ENCODE data around the gene HOPX. TPM values are rescaled to one million over a fixed set of nuclear protein-coding genes. Genes with fewer than 3 reads are reported as not detected.
A peak's percentile ranks its signal among the peaks of the same experiment; 100 is the strongest.
"Not testable (repeated sequence)": the region's sequence is repeated elsewhere in the genome, so short reads cannot be mapped to it uniquely, and the experiment has no call there.

Gene HOPX
- total RNA-seq, 3 donors from 2014 or later: 27.3 to 121 (median 95.5) TPM

- no peak for DNase-seq
- Mint-ChIP-seq H3K27me3 (ENCODE audit: low read depth) (peaks cover 7% of the 10 kb centered on the region), H3K4me1 (ENCODE audit: low read depth) (peaks cover 19% of the 10 kb centered on the region), H3K36me3 (ENCODE audit: insufficient read depth) (no peaks in the 10 kb centered on the region), H3K4me3 (no peak overlapping the region), H3K9me3 (no peaks in the 10 kb centered on the region)
- no peak for ATAC-seq
These were observed 3.4 kb downstream of the HOPX start for GRCh38 chr4:56677711-56678110.

GRCh38 chr4:56674984-56675383 is 6.1 kb downstream of the HOPX start:
- H3K9me3 Mint-ChIP-seq: no peaks in the 10 kb centered on the region
- H3K4me3 Mint-ChIP-seq: no peak overlapping the region
- H3K36me3 Mint-ChIP-seq (ENCODE audit: insufficient read depth): no peaks in the 10 kb centered on the region
- DNase-seq (no peak), ATAC-seq (no peak)
- H3K4me1 Mint-ChIP-seq (ENCODE audit: low read depth): no peaks in the 10 kb centered on the region
- H3K27me3 Mint-ChIP-seq (ENCODE audit: low read depth): no peaks in the 10 kb centered on the region

- ATAC-seq (peak in 1 of 2 donors; percentile 18), DNase-seq (no peak)
- H3K27me3 Mint-ChIP-seq (ENCODE audit: low read depth): no peaks in the 10 kb centered on the region
- no peak overlapping the region for H3K4me3 Mint-ChIP-seq
- H3K9me3 Mint-ChIP-seq: peaks cover 12% of the 10 kb centered on the region
- H3K36me3 Mint-ChIP-seq (ENCODE audit: insufficient read depth): no peaks in the 10 kb centered on the region
- no peaks in the 10 kb centered on the region for H3K4me1 Mint-ChIP-seq (ENCODE audit: low read depth)
These were observed 9.2 kb downstream of the HOPX start for GRCh38 chr4:56671860-56672259.

- no peaks in the 10 kb centered on the region for H3K36me3 Mint-ChIP-seq (ENCODE audit: insufficient read depth)
- ATAC-seq: no peak
- no peak for DNase-seq
- H3K4me3 Mint-ChIP-seq: no peak overlapping the region
- H3K4me1 Mint-ChIP-seq (ENCODE audit: low read depth): no peaks in the 10 kb centered on the region
- H3K27me3 Mint-ChIP-seq (ENCODE audit: low read depth): no peaks in the 10 kb centered on the region
- H3K9me3 Mint-ChIP-seq: peaks cover 12% of the 10 kb centered on the region
These were observed 9.7 kb downstream of the HOPX start for GRCh38 chr4:56671373-56671772.

- Mint-ChIP-seq H3K4me3 (no peak overlapping the region), H3K9me3 (peaks cover 12% of the 10 kb centered on the region), H3K4me1 (ENCODE audit: low read depth) (no peaks in the 10 kb centered on the region), H3K36me3 (ENCODE audit: insufficient read depth) (no peaks in the 10 kb centered on the region), H3K27me3 (ENCODE audit: low read depth) (peaks cover 2% of the 10 kb centered on the region)
- DNase-seq (no peak), ATAC-seq (no peak)
These were observed 12.8 kb downstream of the HOPX start for GRCh38 chr4:56668267-56668666.

GRCh38 chr4:56667396-56667795 is 13.7 kb downstream of the HOPX start:
- H3K9me3 Mint-ChIP-seq: peaks cover 12% of the 10 kb centered on the region

GRCh38 chr4:56666279-56666678 is 14.8 kb downstream of the HOPX start:
- peaks cover 2% of the 10 kb centered on the region for H3K27me3 Mint-ChIP-seq (ENCODE audit: low read depth)
- peaks cover 12% of the 10 kb centered on the region for H3K9me3 Mint-ChIP-seq
- H3K36me3 Mint-ChIP-seq (ENCODE audit: insufficient read depth): no peaks in the 10 kb centered on the region
- no peak overlapping the region for H3K4me3 Mint-ChIP-seq
- no peaks in the 10 kb centered on the region for H3K4me1 Mint-ChIP-seq (ENCODE audit: low read depth)
- no peak for DNase-seq
- no peak for ATAC-seq

More at GRCh38 chr4:56667396-56667795, 13.7 kb downstream of the HOPX start:
- DNase-seq; H3K4me1 Mint-ChIP-seq (ENCODE audit: low read depth); H3K27me3 Mint-ChIP-seq (ENCODE audit: low read depth); H3K4me3 Mint-ChIP-seq; H3K36me3 Mint-ChIP-seq (ENCODE audit: insufficient read depth); ATAC-seq: not testable (repeated sequence)

GRCh38 chr4:56665781-56666180 is 15.3 kb downstream of the HOPX start:
- no peaks in the 10 kb centered on the region for H3K4me1 Mint-ChIP-seq (ENCODE audit: low read depth)
- DNase-seq: no peak
- no peak overlapping the region for H3K4me3 Mint-ChIP-seq
- no peak for ATAC-seq
- H3K9me3 Mint-ChIP-seq: peaks cover 12% of the 10 kb centered on the region
- H3K27me3 Mint-ChIP-seq (ENCODE audit: low read depth): peaks cover 2% of the 10 kb centered on the region
- no peaks in the 10 kb centered on the region for H3K36me3 Mint-ChIP-seq (ENCODE audit: insufficient read depth)

- no peaks in the 10 kb centered on the region for H3K36me3 Mint-ChIP-seq (ENCODE audit: insufficient read depth)
- H3K27me3 Mint-ChIP-seq (ENCODE audit: low read depth): peaks cover 14% of the 10 kb centered on the region
- H3K4me1 Mint-ChIP-seq (ENCODE audit: low read depth): peaks cover 5% of the 10 kb centered on the region
- DNase-seq (no peak), ATAC-seq (no peak)
- peaks cover under 1% of the 10 kb centered on the region for H3K9me3 Mint-ChIP-seq
- H3K4me3 Mint-ChIP-seq: no peak overlapping the region
These were observed 18.2 kb downstream of the HOPX start for GRCh38 chr4:56662782-56663468.

GRCh38 chr4:56659946-56660345 is 21.1 kb downstream of the HOPX start:
- H3K4me1 Mint-ChIP-seq (ENCODE audit: low read depth): peaks cover 26% of the 10 kb centered on the region
- no peaks in the 10 kb centered on the region for H3K9me3 Mint-ChIP-seq
- H3K27me3 Mint-ChIP-seq (ENCODE audit: low read depth): peaks cover 29% of the 10 kb centered on the region
- no peaks in the 10 kb centered on the region for H3K36me3 Mint-ChIP-seq (ENCODE audit: insufficient read depth)
- ATAC-seq: no peak
- DNase-seq: no peak
- H3K4me3 Mint-ChIP-seq: no peak overlapping the region

- H3K4me3 Mint-ChIP-seq: no peak overlapping the region
- no peaks in the 10 kb centered on the region for H3K9me3 Mint-ChIP-seq
- ATAC-seq: no peak
- DNase-seq: no peak
- H3K4me1 Mint-ChIP-seq (ENCODE audit: low read depth): peaks cover 40% of the 10 kb centered on the region
- H3K27me3 Mint-ChIP-seq (ENCODE audit: low read depth): peaks cover 34% of the 10 kb centered on the region
- peaks cover 5% of the 10 kb centered on the region for H3K36me3 Mint-ChIP-seq (ENCODE audit: insufficient read depth)
These were observed 22.6 kb downstream of the HOPX start for GRCh38 chr4:56658528-56658927.

- H3K9me3 Mint-ChIP-seq: no peaks in the 10 kb centered on the region
These were observed 23.3 kb downstream of the HOPX start for GRCh38 chr4:56657818-56658217.

GRCh38 chr4:56657128-56657527 is 24.0 kb downstream of the HOPX start:
- Mint-ChIP-seq H3K9me3 (no peaks in the 10 kb centered on the region), H3K4me3 (peak overlapping the region; percentile 82), H3K27me3 (ENCODE audit: low read depth) (peaks cover 34% of the 10 kb centered on the region), H3K36me3 (ENCODE audit: insufficient read depth) (peaks cover 5% of the 10 kb centered on the region), H3K4me1 (ENCODE audit: low read depth) (peaks cover 50% of the 10 kb centered on the region)
- DNase-seq: no peak
- ATAC-seq: no peak

More at GRCh38 chr4:56657818-56658217, 23.3 kb downstream of the HOPX start:
- Mint-ChIP-seq H3K36me3 (ENCODE audit: insufficient read depth) (peaks cover 5% of the 10 kb centered on the region), H3K4me3 (peak overlapping the region; percentile 82), H3K27me3 (ENCODE audit: low read depth) (peaks cover 34% of the 10 kb centered on the region), H3K4me1 (ENCODE audit: low read depth) (peaks cover 44% of the 10 kb centered on the region)
- no peak for DNase-seq
- ATAC-seq: no peak

- Mint-ChIP-seq H3K27me3 (ENCODE audit: low read depth) (peaks cover 34% of the 10 kb centered on the region), H3K9me3 (no peaks in the 10 kb centered on the region)
These were observed 24.8 kb downstream of the HOPX start for GRCh38 chr4:56656346-56656643.

GRCh38 chr4:56655627-56656345 is 25.3 kb downstream of the HOPX start:
- peaks cover 63% of the 10 kb centered on the region for H3K4me1 Mint-ChIP-seq (ENCODE audit: low read depth)
- peaks cover 6% of the 10 kb centered on the region for H3K36me3 Mint-ChIP-seq (ENCODE audit: insufficient read depth)
- H3K9me3 Mint-ChIP-seq: no peaks in the 10 kb centered on the region
- ATAC-seq: peak; percentile 51 to 59
- DNase-seq: peak; percentile 9
- H3K27me3 Mint-ChIP-seq (ENCODE audit: low read depth): peaks cover 34% of the 10 kb centered on the region
- peak overlapping the region; percentile 93 for H3K4me3 Mint-ChIP-seq

More at GRCh38 chr4:56656346-56656643, 24.8 kb downstream of the HOPX start:
- peak; percentile 34 for DNase-seq
- Mint-ChIP-seq H3K36me3 (ENCODE audit: insufficient read depth) (peaks cover 5% of the 10 kb centered on the region), H3K4me3 (peak overlapping the region; percentile 82), H3K4me1 (ENCODE audit: low read depth) (peaks cover 58% of the 10 kb centered on the region)
- ATAC-seq: peak; percentile 51 to 77

Measured in activated T-cell treated with anti-CD3 and anti-CD28 coated beads, Interleukin-2, amount 50 U/mL, for 4 hours (primary cell).